ENCODE measurements around the gene PIK3R4. TPM values are rescaled to one million over a fixed set of nuclear protein-coding genes. Genes with fewer than 3 reads are reported as not detected.

The PIK3R4 gene
- total RNA-seq, 4 donors from 2014 or later = 19.2 to 61.2 (median 41.0) TPM

DNA sequence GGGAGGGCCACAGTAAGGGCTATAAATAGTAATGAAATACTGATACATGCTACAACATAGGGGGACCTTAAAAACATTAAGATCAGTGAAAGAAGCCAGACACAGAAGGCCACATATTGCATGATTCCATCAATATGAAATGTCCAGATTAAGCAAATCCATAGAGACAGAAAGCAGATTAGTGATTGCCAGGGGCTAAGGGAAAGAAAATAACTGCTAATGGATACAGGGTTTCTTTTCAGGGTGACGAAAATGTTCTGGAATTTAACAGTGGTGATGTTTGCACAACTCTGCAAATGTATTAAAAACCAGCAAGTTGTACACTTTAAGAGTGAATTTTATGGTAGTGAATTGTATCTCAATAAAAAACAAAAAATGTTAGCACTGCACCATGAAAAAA is 37.0 kb downstream of the PIK3R4 start:
- intact Hi-C loops (cut with DNase I; ENCODE audit: low total_unique reads) = no loop called here
- Histone ChIP-seq H3K27me3 (no peaks in the 10 kb centered on the region), H3K36me3 (no peaks in the 10 kb centered on the region), H3K9me3 (no peaks in the 10 kb centered on the region), H3K4me1 (no peaks in the 10 kb centered on the region), H3K4me3 (no peak overlapping the region), H3K27ac (no peak overlapping the region)
- no peak for TF ChIP-seq POLR2A (IDR thresholded peaks at IDR 0.05)
- TF ChIP-seq, protein P1, sequence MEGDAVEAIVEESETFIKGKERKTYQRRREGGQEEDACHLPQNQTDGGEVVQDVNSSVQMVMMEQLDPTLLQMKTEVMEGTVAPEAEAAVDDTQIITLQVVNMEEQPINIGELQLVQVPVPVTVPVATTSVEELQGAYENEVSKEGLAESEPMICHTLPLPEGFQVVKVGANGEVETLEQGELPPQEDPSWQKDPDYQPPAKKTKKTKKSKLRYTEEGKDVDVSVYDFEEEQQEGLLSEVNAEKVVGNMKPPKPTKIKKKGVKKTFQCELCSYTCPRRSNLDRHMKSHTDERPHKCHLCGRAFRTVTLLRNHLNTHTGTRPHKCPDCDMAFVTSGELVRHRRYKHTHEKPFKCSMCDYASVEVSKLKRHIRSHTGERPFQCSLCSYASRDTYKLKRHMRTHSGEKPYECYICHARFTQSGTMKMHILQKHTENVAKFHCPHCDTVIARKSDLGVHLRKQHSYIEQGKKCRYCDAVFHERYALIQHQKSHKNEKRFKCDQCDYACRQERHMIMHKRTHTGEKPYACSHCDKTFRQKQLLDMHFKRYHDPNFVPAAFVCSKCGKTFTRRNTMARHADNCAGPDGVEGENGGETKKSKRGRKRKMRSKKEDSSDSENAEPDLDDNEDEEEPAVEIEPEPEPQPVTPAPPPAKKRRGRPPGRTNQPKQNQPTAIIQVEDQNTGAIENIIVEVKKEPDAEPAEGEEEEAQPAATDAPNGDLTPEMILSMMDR (IDR thresholded peaks at IDR 0.05) = no peak
- DNase-seq = no peak

DNA sequence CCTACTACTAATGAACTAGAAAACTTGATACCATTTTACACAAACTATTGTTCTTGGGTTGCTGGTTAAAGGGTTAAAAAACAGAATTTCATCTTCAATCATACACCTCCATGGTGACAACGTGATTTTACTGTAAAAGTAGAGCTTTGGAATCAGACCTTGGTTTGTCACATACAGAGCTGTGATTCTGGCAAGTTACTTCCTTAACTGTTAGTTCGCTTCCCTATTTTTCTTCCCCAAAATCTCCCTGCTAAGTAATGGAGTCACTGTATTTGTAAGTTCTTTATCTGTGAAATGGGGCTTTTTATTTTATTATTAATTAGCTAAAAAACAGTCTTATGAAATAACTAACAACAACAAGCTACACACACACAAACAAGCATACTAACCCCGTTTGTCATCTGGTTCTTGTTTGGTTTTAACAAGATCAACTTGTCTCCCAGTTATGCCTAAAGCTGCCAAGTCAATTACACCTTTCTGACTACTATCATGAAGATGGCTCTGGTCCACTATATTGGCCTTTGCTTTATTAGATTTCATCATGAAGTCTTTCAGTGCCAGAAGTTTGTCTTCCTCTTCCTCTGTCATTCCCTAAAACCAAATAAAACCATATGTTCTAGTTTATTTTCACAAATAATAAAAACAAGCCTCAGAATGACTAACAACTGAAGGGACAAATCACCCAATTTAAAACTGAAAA is 38.6 kb downstream of the PIK3R4 start:
- no peaks in the 10 kb centered on the region for H3K4me1 ChIP-seq
- H3K27ac ChIP-seq = no peak overlapping the region
- H3K9me3 ChIP-seq = no peaks in the 10 kb centered on the region
- H3K27me3 ChIP-seq = no peaks in the 10 kb centered on the region
- intact Hi-C loops (cut with DNase I; ENCODE audit: low total_unique reads) = no loop called here
- TF ChIP-seq, protein P1 (IDR thresholded peaks at IDR 0.05) = no peak
- no peak for TF ChIP-seq POLR2A (IDR thresholded peaks at IDR 0.05)
- no peak overlapping the region for H3K4me3 ChIP-seq
- H3K36me3 ChIP-seq = no peaks in the 10 kb centered on the region
- DNase-seq = no peak

DNA sequence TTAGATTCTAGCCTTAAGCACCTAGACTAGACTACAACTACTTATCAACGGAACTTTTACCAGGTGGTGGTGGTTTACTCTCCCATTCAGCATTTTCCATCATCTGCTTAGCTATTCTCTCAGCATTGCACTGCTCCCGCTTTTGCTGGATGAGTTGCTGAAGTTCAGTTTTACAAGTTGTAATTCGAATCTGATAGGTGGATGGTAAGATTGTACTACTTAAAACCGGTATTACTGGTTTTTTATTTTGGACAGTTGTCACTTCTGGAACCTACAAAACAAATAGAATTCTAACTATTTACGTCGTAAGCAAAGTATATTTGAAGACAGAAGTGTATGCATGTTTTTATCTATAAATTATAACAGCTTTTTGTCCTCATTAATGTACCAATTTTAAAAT is 41.1 kb downstream of the PIK3R4 start:
- DNase-seq = no peak
- Histone ChIP-seq H3K27me3 (no peaks in the 10 kb centered on the region), H3K4me3 (no peak overlapping the region), H3K9me3 (no peaks in the 10 kb centered on the region), H3K4me1 (no peaks in the 10 kb centered on the region), H3K27ac (no peak overlapping the region), H3K36me3 (no peaks in the 10 kb centered on the region)
- intact Hi-C loops (cut with DNase I; ENCODE audit: low total_unique reads) = no loop called here
- TF ChIP-seq POLR2A (IDR thresholded peaks at IDR 0.05) = no peak
- TF ChIP-seq, protein P1 (IDR thresholded peaks at IDR 0.05) = no peak

DNA sequence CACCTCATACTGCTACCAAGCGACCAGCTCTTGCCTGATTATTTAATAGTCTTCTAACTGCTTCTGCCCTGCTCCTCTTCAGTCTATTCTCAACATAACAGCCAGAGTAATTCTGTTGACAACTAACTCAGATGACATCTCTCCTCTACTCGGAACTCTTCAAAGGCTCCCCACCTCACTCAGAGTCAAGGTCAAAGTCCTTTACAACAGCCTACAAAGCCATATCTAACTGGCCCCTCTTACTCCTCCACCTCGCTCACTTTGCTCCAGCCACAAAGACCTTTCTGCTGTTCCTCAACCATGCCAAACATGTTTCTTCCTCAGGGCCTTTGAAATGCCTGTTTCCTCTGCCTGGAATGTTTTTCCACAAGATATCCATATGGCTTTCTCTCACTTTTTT is 43.6 kb downstream of the PIK3R4 start:
- intact Hi-C loops (cut with DNase I; ENCODE audit: low total_unique reads) = no loop called here
- no peaks in the 10 kb centered on the region for H3K27me3 ChIP-seq
- DNase-seq = no peak
- no peak for TF ChIP-seq POLR2A (IDR thresholded peaks at IDR 0.05)
- TF ChIP-seq, protein P1 (IDR thresholded peaks at IDR 0.05) = no peak
- no peak overlapping the region for H3K4me3 ChIP-seq
- no peaks in the 10 kb centered on the region for H3K36me3 ChIP-seq
- H3K27ac ChIP-seq = no peak overlapping the region
- no peaks in the 10 kb centered on the region for H3K9me3 ChIP-seq
- no peaks in the 10 kb centered on the region for H3K4me1 ChIP-seq

DNA sequence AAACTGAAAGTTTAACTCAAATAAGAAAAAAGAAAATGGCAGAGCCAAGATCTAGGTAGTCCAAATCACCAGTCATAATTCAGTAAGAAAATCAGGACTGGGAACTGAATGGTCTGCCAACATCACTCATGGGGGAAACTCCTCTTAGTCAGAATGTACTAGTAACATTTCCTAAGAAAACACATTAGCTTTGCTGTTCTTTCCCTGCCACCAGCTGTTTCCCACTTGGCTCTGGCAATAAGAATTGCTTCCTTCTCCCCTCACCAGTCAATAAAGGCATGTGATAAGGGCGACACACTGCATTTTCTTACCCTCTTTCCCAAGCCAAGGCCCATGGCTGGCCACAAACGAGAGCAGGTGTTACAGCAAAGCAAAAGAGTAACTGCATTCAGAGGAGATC is 46.1 kb downstream of the PIK3R4 start:
- no peak overlapping the region for H3K27ac ChIP-seq
- TF ChIP-seq, protein P1 (IDR thresholded peaks at IDR 0.05) = no peak
- H3K9me3 ChIP-seq = no peaks in the 10 kb centered on the region
- no peaks in the 10 kb centered on the region for H3K4me1 ChIP-seq
- no peaks in the 10 kb centered on the region for H3K27me3 ChIP-seq
- DNase-seq = no peak
- no peak overlapping the region for H3K4me3 ChIP-seq
- H3K36me3 ChIP-seq = no peaks in the 10 kb centered on the region
- intact Hi-C loops (cut with DNase I; ENCODE audit: low total_unique reads) = no loop called here

Data from uterus (tissue), 4 donors.